ENCODE data around the gene LETM1. TPM values are rescaled to one million over a fixed set of nuclear protein-coding genes. Genes with fewer than 3 reads are reported as not detected.
A peak's percentile ranks its signal among the peaks of the same experiment; 100 is the strongest.

LETM1 gene
- total RNA-seq, 2 experiments from 2014 or later: 58.3 to 66.8 TPM

GRCh38 chr4:1769692-1770091 is 86.3 kb downstream of the LETM1 start:
- Histone ChIP-seq H3K9me2 (ENCODE audit: insufficient read depth, low read length) (no peaks in the 10 kb centered on the region), H3K36me3 (ENCODE audit: insufficient read depth, low read length) (no peaks in the 10 kb centered on the region), H3K79me2 (ENCODE audit: insufficient read depth, low read depth, low read length) (no peaks in the 10 kb centered on the region), H3K4me3 (ENCODE audit: low read depth, low read length, poor library complexity, severe bottlenecking) (no peak overlapping the region), H4K20me1 (ENCODE audit: insufficient read depth, low read length) (no peaks in the 10 kb centered on the region), H2AFZ (ENCODE audit: low read length) (no peak overlapping the region), H3K27ac (ENCODE audit: low read depth, low read length, poor library complexity, severe bottlenecking) (no peak overlapping the region), H3K4me1 (ENCODE audit: insufficient read depth, low read length, poor library complexity, severe bottlenecking) (peaks cover 5% of the 10 kb centered on the region), H3K4me2 (ENCODE audit: low read length) (no peak overlapping the region), H3K9me3 (ENCODE audit: low read length) (no peaks in the 10 kb centered on the region)
- ChIA-PET CTCF (ENCODE audit: unreplicated experiment) (no interaction called here), POLR2A (no interaction called here)
- no peak for DNase-seq (ENCODE audit: low spot score)
- no TSS peak for BruUV-seq (replicated peaks)
- TF ChIP-seq EZH2phosphoT487 (IDR thresholded peaks at IDR 0.05; ENCODE audit: borderline replicate concordance, low read depth, low read length) (no peak), CTCF (conservative IDR thresholded peaks at IDR 0.05; ENCODE audit: low read length) (no peak)
- intact Hi-C loops (cut with micrococcal nuclease; ENCODE audit: unreplicated experiment): no loop called here

GRCh38 chr4:1768367-1769034 is 87.5 kb downstream of the LETM1 start:
- intact Hi-C loops (cut with micrococcal nuclease; ENCODE audit: unreplicated experiment): no loop called here

GRCh38 chr4:1767770-1768366 is 88.1 kb downstream of the LETM1 start:
- TF ChIP-seq EZH2phosphoT487 (IDR thresholded peaks at IDR 0.05; ENCODE audit: borderline replicate concordance, low read depth, low read length): no peak
- TF ChIP-seq CTCF (conservative IDR thresholded peaks at IDR 0.05; ENCODE audit: low read length): peak; percentile 50
- no peaks in the 10 kb centered on the region for H3K36me3 ChIP-seq (ENCODE audit: insufficient read depth, low read length)
- no peaks in the 10 kb centered on the region for H3K9me3 ChIP-seq (ENCODE audit: low read length)
- no peak overlapping the region for H2AFZ ChIP-seq (ENCODE audit: low read length)
- H4K20me1 ChIP-seq (ENCODE audit: insufficient read depth, low read length): no peaks in the 10 kb centered on the region
- H3K27ac ChIP-seq (ENCODE audit: low read depth, low read length, poor library complexity, severe bottlenecking): no peak overlapping the region
- intact Hi-C loops (cut with micrococcal nuclease; ENCODE audit: unreplicated experiment): no loop called here
- CTCF ChIA-PET (ENCODE audit: unreplicated experiment): interaction anchor here (0.6 kb wide), 2 partner anchors 42 to 74 kb away, joined by 3 to 4 read pairs; no protein-coding TSS in a partner anchor
- H3K4me3 ChIP-seq (ENCODE audit: low read depth, low read length, poor library complexity, severe bottlenecking): peak overlapping the region; percentile 59
- BruUV-seq (replicated peaks): no TSS peak
- no peaks in the 10 kb centered on the region for H3K79me2 ChIP-seq (ENCODE audit: insufficient read depth, low read depth, low read length)
- POLR2A ChIA-PET: no interaction called here
- peak overlapping the region; percentile 64 for H3K4me2 ChIP-seq (ENCODE audit: low read length)
- no peaks in the 10 kb centered on the region for H3K9me2 ChIP-seq (ENCODE audit: insufficient read depth, low read length)
- H3K4me1 ChIP-seq (ENCODE audit: insufficient read depth, low read length, poor library complexity, severe bottlenecking): peaks cover 5% of the 10 kb centered on the region
- peak; percentile 47 for DNase-seq (ENCODE audit: low spot score)

More at GRCh38 chr4:1768367-1769034, 87.5 kb downstream of the LETM1 start:
- Histone ChIP-seq H3K9me3 (ENCODE audit: low read length) (no peaks in the 10 kb centered on the region), H2AFZ (ENCODE audit: low read length) (no peak overlapping the region), H3K4me1 (ENCODE audit: insufficient read depth, low read length, poor library complexity, severe bottlenecking) (peaks cover 5% of the 10 kb centered on the region), H3K36me3 (ENCODE audit: insufficient read depth, low read length) (no peaks in the 10 kb centered on the region), H4K20me1 (ENCODE audit: insufficient read depth, low read length) (no peaks in the 10 kb centered on the region), H3K79me2 (ENCODE audit: insufficient read depth, low read depth, low read length) (no peaks in the 10 kb centered on the region), H3K9me2 (ENCODE audit: insufficient read depth, low read length) (no peaks in the 10 kb centered on the region), H3K27ac (ENCODE audit: low read depth, low read length, poor library complexity, severe bottlenecking) (no peak overlapping the region), H3K4me3 (ENCODE audit: low read depth, low read length, poor library complexity, severe bottlenecking) (no peak overlapping the region), H3K4me2 (ENCODE audit: low read length) (peak overlapping the region; percentile 64)
- no TSS peak for BruUV-seq (replicated peaks)
- no peak for DNase-seq (ENCODE audit: low spot score)
- ChIA-PET CTCF (ENCODE audit: unreplicated experiment) (interaction anchor here (0.6 kb wide), 1 partner anchor 42 kb away, joined by 4 read pairs; no protein-coding TSS in a partner anchor), POLR2A (no interaction called here)
- no peak for TF ChIP-seq EZH2phosphoT487 (IDR thresholded peaks at IDR 0.05; ENCODE audit: borderline replicate concordance, low read depth, low read length)

Measured in OCI-LY7 (cell line).